ENCODE data around the gene MRPL44. TPM values are rescaled to one million over a fixed set of nuclear protein-coding genes. Genes with fewer than 3 reads are reported as not detected.
A peak's percentile ranks its signal among the peaks of the same experiment; 100 is the strongest.

MRPL44 gene
- total RNA-seq (2014; rRNA removed; shearing (Covaris generic)), result 67.1 and 97.6 TPM in 2 replicates

DNA sequence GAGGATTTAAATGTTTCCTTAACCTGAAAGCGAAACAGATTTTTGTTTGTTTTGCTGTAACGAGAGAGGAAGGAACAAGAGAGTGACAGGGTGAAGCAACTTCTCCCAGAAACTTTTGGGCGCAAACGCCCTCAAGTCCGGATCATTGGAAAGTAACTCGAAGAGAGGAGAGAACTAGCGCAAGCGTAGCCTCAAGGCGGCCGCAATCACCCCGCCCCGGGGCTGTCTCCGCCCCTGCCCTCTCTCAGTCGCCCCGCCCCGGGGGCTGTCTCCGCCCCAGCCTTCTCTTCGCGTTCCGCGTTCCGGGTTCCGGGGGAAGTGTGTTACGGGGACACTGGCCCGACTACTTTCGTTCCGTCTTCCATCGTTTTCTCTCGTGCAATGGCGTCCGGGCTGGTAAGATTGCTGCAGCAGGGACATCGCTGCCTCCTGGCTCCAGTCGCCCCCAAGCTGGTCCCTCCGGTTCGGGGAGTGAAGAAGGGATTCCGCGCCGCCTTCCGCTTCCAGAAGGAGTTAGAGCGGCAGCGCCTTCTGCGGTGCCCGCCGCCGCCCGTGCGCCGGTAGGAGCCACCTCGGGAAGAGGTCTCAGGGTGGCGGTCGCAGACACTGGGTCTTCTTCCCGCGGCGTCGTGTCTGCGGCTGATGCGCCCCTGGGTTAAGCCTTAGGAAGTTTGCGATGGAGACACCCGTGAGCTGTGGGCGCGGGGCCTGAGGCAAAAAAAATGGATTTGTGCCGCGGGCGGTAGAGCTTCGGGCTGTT is at the start of gene MRPL44:
TSS of gene MRPL44 (plus strand) at position 372 of the 760 bp plus-strand sequence. CDS start at position 382, 10 bp downstream.
- DNase-seq (ENCODE audit: low spot score), result peak; percentile 96
- in situ Hi-C loops (cut with HindIII; ENCODE audit: low sequenced_read_pairs), result no loop called here

DNA sequence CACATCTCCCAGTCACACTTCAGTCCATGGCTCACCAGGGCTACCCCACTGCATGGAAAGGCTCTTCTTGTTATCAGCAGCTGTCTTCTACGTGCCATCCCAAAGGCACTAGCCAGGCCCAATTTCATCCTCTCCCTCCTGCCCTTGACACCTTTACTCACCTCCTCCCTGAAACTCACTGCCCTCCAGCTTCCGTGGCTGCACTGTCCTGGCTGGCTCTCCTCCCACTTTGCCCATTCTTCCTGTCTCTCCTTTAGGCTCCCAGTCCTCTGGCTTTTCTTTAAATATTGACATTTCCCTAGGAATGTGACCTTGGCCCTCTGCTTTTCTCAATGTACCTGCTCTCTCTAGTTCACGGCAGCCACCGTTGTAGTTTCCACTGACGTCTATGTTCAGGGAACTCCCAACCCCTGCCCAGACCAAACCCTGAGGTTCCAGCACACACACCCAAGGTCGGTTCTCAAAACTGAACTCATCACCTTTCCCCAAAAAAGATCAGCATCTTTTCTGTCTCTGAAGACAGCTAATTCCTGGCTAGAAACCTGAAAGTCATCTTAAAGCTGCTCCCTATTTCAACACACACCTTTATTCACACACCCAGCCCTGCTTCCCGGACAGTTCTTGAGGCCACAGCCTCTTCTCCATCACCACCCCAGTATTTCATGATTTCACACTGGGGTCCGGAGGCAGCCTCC is 48.8 kb upstream of the MRPL44 start:
- in situ Hi-C loops (cut with HindIII; ENCODE audit: low sequenced_read_pairs), result no loop called here
- no peak for DNase-seq (ENCODE audit: low spot score)

DNA sequence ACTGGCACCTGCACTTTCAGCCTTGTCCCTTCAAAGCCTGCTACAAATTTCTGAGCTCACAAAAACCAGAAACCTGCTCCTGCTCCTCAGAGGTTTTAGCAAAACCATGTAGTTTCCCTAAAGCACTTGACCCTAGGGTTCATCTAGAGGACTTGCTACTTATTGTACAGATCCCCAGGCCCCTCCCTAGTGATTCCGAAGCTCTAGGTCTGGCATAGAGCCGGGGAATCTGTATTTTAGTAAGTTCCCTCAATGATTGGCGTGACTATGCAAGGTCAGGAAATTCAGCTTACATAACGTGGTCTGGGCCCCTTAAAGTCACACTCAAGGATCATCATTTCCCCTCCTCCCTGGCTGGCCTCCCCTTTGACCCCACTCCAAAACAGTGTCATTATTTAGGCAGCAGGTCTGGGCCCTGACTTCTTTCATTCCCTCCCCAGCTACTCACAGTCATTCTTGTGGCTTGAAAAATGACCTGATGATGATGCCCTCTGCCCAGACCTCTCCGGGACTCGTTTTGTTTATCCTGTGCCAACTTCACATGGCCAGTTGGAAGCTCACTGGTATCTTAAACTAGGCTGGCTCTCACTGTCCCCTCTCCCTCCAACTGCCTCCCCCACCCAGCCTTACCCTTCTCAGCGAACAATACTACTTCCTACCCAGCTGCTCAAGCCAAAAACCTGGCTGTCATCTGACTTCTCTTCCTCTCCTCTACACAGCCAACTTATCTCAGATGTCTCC is 48.1 kb upstream of the MRPL44 start:
- in situ Hi-C loops (cut with HindIII; ENCODE audit: low sequenced_read_pairs), result no loop called here
- no peak for DNase-seq (ENCODE audit: low spot score)

DNA sequence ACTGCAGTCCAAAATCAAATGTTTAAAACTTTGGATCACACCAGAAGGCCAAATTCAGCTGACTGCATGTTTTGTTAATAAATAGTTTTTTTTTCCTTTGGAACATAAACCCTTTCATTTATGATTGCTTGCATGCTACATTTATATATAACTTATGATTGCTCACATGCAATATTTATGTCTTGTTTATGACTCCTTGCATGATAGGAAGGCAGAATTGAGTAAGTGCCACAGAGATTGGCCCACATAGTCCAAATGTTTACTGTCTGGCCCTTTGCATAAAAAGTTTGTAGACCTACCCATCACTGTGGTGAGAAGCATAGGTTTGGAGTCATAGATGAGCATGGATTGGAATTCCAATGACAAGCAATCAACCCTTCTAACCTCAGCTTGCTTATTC is 42.9 kb upstream of the MRPL44 start:
- no peak for DNase-seq (ENCODE audit: low spot score)
- in situ Hi-C loops (cut with HindIII; ENCODE audit: low sequenced_read_pairs), result no loop called here

DNA sequence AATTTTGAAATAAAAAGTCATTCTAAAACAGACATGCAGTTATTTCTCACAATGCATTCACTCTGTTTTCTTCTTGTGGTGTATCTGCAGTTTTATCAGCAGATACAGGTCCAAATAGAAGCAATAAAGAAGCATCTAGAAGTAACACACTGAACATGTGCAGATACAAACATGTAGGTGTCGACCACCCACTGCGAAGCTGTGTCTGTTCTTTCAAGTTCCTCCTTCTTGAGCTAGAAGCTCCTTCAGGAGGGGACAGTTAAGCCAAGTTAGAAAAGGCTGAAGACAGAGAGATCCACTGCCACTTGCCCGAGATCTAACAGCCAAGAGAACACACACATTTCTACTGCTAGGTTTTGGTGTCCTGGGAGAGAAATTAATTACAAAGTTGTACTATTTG is 42.2 kb upstream of the MRPL44 start:
- in situ Hi-C loops (cut with HindIII; ENCODE audit: low sequenced_read_pairs), result no loop called here

DNA sequence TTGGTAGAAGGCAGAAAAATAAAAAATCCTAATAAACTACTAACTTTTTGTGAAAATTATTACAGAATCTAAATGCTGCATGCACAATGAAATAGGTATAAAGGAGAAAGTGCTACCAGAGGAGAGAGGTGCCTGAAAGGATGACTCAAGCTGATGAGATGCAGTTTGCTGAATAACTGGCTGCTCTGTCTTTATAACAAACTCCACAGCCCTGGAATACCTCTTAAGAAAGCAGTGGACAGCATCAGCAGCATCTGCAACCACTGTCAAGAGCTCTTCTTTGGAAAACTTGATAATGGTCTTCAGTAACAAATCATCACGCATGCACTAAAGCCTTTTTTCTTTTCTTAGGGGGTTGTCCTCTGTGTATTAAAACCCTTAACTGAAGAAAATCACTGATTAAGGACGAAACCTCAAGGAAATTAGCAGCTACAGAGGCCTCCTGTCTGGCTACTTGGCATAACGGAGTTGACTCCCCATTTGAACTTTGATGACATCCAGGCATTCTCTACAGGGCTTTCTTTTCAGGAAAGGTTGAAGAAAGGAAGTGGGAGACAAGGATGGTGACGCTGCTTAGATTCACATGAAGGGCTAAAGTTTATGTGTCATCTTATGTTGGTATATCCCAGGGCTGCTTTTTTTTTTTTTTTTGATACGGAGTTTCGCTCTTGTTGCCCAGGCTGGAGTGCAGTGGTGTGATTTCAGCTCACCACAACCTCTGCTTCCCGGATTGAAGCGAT is 40.9 kb upstream of the MRPL44 start:
- in situ Hi-C loops (cut with HindIII; ENCODE audit: low sequenced_read_pairs), result no loop called here
- no peak for DNase-seq (ENCODE audit: low spot score)

More for the DNA sequence above, 42.2 kb upstream of the MRPL44 start:
- DNase-seq (ENCODE audit: low spot score), result no peak

DNA sequence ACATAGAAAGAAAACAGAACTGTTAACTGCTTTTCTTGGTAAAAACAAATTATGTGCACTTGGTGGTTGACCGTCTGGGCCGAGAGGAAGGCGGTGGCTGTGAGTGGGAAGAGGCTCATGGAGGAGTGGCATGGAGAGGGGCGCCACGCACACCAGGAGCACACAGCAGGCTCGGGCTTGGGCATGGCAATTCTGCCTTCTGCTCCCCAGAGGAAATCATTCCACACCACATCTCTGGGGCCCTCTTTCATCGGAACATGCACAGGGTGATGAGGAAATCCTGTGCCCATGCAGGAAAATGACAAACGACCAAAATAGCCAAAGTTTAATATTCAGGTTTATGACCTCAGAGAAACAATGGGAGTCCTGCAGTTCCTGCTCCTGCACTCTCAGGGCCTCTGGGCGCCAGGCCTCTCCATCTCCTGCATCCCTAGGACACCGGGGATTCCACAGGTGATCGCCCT is 38.6 kb upstream of the MRPL44 start:
- in situ Hi-C loops (cut with HindIII; ENCODE audit: low sequenced_read_pairs), result no loop called here
- no peak for DNase-seq (ENCODE audit: low spot score)

DNA sequence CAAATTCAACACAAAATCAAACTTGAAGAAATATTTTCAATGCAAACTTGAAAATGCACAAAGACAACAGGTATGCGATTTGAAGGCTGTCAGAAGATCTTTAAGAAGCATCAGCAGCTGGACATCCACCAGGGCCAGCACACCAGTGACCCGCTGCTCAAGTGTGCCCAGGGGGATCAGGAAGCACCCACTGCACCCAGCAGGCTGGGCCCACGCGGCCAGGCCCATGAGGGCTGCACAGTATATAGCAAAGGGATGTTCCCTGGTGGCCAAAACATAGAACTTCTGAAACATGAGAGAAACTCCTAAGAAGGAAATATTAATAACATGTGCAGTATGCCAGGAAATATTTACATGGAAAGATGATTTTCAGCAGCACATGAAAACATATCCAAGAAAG is 37.2 kb upstream of the MRPL44 start:
- DNase-seq (ENCODE audit: low spot score), result no peak
- in situ Hi-C loops (cut with HindIII; ENCODE audit: low sequenced_read_pairs), result no loop called here

DNA sequence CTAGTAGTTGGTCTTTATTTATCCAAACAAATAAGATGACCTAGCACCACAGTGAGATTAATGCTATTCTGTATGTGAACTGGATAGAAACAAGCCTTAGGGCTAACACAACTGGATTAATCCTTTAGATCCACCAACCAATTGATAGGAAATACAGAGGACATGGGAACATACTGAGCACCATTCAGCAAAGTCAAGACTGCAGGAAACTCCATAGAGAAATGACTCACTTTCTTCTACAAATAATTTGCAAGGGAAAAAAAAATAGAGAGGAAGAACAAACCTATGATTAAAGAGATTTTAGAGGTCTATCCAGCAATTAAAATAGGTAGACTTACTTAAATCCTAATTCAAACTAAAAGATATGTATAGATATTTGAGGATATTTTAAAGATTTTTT is 36.1 kb upstream of the MRPL44 start:
- in situ Hi-C loops (cut with HindIII; ENCODE audit: low sequenced_read_pairs), result no loop called here
- no peak for DNase-seq (ENCODE audit: low spot score)

DNA sequence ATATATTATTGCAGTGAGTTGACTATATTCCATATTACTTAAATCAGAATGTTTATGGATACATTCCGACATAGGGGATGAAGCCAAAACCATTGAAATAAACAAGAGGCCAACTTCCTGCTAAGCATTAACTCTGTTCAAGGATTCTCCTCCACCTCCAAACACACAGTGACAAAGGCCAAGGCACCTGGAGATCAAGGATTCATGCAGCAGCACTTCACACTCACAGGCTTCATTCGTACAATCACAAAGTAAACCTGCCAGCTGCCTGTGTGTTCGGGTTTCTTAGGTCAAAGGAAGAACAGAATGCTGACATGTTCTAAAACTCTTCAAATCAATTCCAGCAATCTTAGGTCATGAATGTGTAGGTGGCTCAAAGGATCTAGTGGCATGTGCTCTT is 35.0 kb upstream of the MRPL44 start:
- no peak for DNase-seq (ENCODE audit: low spot score)
- in situ Hi-C loops (cut with HindIII; ENCODE audit: low sequenced_read_pairs), result no loop called here

DNA sequence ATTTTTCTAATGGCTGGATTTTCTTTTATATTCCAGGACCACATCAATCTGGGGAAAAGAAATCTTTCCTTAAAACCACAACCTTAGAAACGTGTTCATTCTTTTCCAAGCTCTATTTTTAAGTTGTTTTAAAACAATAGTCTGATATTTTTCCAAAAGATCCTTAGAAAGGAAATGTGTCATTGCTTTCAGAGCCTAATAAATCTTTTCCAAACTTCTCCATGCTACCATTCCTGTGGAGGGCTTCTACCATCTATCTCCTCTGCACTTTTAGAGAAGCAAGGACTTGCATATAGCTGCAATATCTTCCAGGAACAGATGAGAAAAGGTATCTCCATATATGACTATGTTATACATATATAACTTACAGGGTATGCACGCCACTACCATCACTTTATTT is 33.3 kb upstream of the MRPL44 start:
- in situ Hi-C loops (cut with HindIII; ENCODE audit: low sequenced_read_pairs), result no loop called here
- DNase-seq (ENCODE audit: low spot score), result no peak

DNA sequence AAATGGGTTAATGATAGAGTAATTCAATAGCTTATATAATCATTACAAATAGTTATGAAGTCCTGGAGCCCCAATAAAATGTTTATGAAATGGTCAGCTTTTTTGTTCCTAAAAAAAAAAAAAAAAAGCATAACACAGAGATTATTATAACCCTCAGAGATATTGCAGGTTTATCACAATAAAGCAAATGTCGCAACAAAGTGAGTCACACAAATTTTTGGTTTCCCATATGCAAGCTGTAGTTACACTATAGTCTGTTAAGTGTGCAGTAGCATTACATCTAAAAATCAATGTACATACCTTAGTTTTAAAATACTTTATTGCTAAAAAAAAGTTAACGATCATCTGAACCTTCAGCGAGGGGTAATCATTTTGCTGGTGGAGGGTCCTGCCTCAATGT is 32.2 kb upstream of the MRPL44 start:
- DNase-seq (ENCODE audit: low spot score), result no peak
- in situ Hi-C loops (cut with HindIII; ENCODE audit: low sequenced_read_pairs), result no loop called here

DNA sequence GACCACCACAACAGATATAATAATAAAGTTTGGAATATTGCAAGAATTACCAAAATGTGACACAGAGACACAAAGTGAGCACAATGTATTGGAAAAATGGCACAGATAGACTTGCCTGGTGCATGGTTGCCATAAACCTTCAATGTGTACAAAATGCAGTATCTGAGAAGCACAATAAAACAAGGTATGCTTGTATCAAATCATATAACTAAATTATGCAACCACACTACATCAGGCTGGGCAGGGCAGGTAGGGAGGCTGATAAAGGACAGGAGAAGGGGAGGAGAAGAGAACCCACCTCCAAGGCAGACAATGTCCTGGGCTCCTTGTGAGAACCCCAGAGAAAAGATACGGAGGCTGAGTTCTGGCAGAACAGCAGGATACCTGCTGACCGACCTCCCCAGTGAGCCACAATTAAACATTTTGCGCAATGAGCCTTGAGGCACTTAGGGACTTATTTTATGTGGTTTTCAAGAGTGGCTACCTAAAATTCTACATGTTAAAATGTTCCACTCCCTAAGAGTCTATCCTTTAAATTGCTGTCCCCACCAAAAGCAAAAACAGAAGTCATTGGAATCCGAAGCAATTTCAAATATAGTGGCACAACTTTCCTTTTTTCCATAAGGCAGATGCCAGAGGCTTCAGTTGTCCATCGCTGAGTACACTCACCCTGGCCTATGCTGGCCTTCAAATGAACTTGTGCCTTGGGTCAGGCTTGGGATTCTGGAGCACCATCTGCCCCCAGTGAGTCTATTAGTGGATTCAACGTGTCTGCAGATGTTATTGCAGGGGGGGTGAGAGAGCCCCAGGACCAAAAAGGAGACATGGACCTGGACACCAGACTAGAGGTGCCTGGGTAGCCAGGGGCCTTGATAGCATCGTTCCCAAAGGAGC is 28.9 kb upstream of the MRPL44 start:
- no peak for DNase-seq (ENCODE audit: low spot score)
- in situ Hi-C loops (cut with HindIII; ENCODE audit: low sequenced_read_pairs), result no loop called here

DNA sequence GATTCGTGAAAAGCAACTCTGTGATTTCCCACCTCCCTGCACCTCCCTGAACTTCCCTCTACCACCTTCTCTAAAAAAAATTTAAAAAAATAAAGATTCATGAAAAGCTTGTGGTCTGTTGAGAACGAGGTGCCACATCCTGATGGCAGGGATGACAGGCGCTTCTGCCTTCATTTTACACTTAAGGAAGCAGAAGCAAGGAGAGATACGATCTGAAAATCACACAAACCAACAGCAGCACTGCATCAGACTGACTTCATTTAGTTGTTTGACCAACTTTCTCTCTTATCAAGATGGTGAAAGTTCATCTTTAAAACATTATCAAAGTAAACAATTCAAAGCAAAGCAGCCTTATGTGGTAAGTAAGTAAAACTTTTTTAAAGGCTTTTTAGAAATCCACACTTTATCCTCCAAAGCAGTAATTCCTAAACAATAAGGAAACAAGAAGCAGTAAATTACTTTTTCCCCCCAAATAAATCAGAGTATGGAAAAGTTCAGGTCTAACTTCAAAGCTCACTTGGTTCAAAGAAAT is 27.6 kb upstream of the MRPL44 start:
- in situ Hi-C loops (cut with HindIII; ENCODE audit: low sequenced_read_pairs), result no loop called here

DNA sequence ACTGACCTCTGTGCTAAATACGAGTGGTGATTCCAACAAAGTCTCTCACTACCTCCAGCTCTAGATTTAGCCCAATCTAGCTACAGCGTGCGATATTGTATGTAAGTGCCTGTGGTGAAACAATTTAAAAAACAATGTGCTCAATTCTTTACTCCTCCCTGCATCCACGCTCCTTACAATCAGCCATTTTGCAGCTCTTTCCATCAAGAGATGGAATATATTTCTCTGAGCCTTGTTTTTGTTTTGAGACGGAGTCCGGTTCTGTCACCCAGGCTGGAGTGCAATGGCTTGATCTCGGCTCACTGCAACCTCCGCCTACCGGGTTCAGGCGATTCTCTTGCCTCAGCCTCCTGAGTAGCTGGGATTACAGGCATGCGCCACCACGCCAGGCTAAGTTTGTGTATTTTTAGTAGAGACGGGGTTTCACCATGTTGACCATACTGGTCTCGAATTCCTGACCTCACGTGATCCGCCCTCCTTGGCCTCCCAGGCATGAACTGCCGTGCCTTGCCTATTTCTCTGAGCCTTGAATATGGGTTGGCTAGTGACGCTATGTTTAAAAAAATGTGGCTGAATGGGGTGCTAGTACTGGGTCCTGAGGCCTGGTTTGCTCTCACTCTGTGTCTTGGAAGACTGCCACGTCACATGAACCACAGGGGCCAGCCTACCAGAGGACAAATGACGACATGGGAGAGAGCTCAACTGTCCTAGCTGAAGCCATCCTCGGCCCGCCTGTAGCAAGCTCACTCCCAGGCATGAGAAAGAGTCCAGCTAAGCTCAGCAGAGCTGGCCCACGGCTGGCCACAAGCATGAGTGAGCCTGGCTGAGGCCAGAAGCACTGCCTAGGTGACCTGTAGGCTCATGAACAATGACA is 26.9 kb upstream of the MRPL44 start:
- peak; percentile 61 for DNase-seq (ENCODE audit: low spot score)
- in situ Hi-C loops (cut with HindIII; ENCODE audit: low sequenced_read_pairs), result no loop called here

More for the DNA sequence above, 27.6 kb upstream of the MRPL44 start:
- DNase-seq (ENCODE audit: low spot score), result no peak

DNA sequence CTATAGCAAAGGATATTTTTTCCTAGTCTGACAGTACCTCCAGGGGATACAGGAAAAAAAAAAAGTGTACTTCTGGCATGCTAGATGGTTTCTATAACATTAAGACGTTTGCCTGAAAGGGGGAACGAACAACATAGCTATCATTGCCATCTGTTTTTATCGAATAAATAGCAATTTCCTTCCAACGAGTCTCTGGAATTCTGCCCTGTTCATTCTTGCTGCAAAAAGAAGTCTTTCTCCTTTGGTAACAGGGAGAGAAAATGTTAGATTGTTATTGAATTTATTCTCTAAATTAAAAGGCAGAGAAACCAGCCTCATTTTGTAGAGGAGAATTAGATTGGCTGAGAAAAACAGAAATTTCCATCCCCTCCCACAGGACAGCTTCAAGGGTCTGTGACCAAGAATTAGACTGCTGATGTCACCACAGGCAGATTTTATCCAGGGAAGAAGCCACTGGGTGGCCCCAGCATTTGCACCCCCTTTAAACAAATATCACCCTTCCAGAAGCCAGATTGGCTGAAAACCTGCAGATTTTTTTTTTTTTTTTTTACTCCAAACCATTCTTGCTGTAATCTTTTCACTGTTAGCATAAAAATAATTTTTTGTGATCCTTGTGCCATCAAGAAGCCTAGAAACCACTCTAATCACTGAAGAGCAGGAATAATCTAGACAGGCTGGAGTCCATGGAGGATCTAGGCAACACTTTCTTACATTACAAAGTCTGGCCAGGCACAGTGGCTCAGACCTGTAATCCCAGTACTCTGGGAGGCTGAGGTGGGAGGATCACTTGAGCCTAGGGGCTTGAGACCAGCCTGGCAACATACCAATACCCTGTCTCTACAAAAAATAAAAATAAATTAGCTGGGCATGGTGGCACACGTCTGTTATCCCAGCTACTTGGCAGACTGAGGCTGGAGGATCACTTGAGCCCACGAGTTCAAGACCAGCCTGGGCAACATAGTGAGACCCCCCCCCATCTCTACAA is 24.2 kb upstream of the MRPL44 start:
- DNase-seq (ENCODE audit: low spot score), result no peak
- in situ Hi-C loops (cut with HindIII; ENCODE audit: low sequenced_read_pairs), result no loop called here
